HG03066 (cell line): ENCODE data around the gene FXR2.
A peak's percentile ranks its signal among the peaks of the same experiment; 100 is the strongest.

ENCODE experiments used
- ATAC-seq: cut with Tn5 transposase; IDR thresholded peaks from one replicate; pipeline ENCODE4 v1.9.1; 2021; ENCODE audit warnings: low read depth; ENCODE audit not compliant: unreplicated experiment

Gene FXR2

GRCh38 chr17:7589204-7589868 is 25.4 kb downstream of the FXR2 start:
- ATAC-seq = no peak

GRCh38 chr17:7588553-7589203 is 26.0 kb downstream of the FXR2 start:
- ATAC-seq = no peak

GRCh38 chr17:7587420-7588151 is 27.1 kb downstream of the FXR2 start:
- ATAC-seq = no peak

- ATAC-seq = no peak
Measured at GRCh38 chr17:7586673-7587419, 27.9 kb downstream of the FXR2 start.

DNA sequence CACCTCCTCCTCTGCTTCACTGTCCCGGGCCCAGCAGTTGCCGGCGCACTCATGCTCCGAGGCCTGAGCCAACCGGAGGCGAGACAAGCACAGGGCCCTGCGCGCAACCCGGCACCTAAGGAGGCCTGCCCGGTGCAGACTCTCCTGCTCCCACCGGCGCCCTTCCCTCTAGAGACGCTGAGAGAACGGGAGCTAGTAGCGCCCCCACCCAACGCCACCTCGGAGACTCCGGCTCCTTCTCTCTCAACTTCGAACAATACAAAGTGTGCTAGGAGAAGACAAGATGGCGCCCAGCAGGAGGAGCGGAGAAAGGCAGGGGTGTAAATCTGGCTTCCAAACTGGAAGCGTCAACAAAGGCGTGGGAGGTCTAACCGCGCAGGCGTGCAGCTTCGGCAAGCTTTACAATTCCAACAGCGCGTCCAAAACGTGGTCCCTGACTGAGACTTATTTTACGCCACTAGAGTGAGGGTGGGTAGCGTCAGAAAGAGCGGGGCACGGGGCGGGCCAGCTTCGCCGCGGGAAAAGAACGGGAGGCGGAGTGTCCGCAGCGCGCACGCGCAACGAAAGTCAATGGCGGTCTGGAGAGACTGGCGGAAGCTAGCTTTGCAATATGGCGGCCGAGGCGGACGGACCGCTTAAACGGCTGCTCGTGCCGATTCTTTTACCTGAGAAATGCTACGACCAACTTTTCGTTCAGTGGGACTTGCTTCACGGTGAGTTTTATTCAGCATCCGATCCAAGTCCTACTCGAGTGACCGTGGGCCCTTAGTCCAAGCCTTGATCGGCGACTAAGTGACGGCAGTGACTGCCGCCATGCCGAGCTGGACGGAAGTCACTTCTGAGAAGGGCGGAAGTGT is 31.2 kb downstream of the FXR2 start, which contains the start of gene MPDU1:
MPDU1 (plus strand) TSS at position 600 of the 857 bp plus-strand sequence; CDS start at position 611, 11 bp downstream.
- ATAC-seq = peak; percentile 64

- ATAC-seq = no peak
Measured at GRCh38 chr17:7582396-7583252, 32.1 kb downstream of the FXR2 start.

DNA sequence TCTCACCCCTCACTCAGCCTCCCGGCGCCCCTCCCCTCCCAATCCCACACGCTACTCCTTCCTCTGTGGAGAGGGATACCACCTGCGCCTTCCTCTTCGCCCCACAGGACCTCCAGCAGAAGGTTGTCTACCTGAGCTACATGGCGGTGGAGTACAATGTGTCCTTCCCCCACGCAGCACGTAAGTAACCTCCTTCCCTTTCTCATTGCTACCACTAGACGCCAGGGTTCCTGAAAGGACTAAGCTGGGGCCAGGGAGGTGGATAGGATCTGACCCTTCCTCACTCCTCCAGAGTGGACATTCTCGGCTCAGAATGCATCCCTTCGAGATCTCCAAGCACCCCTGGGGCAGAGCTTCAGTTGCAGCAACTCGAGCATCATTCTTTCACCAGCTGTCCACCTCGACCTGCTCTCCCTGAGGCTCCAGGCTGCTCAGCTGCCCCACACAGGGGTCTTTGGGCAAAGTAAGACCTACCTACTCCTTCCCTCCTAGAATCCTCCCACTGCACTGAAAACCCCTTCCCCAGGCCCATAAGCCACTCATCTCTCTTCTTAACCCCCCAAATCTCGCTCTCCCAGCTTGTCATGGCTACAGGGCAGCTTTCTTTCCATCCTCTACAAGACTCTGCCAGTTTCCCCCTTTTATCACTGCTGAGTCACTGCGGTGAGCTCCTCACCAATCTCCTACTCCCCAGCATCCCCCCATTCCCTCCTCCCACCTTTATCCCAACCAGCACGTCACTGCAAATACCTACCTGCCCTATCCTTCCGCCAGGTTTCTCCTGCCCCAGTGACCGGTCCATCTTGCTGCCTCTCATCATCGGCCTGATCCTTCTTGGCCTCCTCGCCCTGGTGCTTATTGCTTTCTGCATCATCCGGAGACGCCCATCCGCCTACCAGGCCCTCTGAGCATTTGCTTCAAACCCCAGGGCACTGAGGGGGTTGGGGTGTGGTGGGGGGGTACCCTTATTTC is 33.8 kb downstream of the FXR2 start:
- no peak for ATAC-seq

GRCh38 chr17:7579834-7580603 is 34.7 kb downstream of the FXR2 start:
- ATAC-seq = no peak

DNA sequence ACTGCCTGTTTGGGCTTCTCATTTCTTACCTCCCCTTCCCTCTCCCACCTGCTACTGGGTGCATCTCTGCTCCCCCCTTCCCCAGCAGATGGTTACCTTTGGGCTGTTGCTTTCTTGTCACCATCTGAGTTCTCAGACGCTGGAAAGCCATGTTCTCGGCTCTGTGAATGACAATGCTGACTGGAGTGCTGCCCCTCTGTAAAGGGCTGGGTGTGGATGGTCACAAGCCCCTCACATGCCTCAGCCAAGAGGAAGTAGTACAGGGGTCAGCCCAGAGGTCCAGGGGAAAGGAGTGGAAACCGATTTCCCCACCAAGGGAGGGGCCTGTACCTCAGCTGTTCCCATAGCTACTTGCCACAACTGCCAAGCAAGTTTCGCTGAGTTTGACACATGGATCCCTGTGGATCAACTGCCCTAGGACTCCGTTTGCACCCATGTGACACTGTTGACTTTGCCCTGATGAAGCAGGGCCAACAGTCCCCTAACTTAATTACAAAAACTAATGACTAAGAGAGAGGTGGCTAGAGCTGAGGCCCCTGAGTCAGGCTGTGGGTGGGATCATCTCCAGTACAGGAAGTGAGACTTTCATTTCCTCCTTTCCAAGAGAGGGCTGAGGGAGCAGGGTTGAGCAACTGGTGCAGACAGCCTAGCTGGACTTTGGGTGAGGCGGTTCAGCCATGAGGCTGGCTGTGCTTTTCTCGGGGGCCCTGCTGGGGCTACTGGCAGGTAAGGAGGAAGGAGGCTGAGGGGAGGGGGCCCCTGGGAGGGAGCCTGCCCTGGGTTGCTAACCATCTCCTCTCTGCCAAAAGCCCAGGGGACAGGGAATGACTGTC is 35.5 kb downstream of the FXR2 start, which contains the start of gene CD68:
CD68 (plus strand) TSS at position 638 of the 833 bp plus-strand sequence; CDS start at position 678, 40 bp downstream.
- ATAC-seq = peak; percentile 51

DNA sequence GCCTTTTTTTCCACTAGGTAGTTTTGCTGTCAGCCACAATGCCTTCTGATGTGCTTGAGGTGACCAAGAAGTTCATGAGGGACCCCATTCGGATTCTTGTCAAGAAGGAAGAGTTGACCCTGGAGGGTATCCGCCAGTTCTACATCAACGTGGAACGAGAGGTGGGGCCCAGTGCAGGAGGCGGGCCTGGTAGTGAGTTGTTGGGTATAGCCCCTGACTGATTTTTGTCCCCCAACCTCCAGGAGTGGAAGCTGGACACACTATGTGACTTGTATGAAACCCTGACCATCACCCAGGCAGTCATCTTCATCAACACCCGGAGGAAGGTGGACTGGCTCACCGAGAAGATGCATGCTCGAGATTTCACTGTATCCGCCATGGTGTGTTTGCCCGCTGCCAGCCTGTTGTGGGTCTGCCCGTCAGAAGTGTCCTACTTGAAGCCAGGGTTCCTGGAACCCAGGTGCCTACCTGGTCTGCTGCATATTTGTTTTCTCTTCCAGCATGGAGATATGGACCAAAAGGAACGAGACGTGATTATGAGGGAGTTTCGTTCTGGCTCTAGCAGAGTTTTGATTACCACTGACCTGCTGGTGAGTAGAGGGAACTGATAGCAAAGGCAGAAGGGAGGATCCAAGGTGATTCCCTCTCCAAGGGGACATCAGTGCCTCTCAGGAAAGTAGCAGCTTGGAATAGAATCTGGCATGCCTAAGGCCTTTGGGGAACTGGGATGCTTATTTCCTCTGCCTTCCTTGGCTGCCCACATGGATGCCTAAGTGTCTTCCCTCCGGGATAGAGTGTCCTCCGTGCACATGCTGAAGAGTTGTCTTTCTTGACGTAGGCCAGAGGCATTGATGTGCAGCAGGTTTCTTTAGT is 37.1 kb downstream of the FXR2 start:
- no peak for ATAC-seq

- ATAC-seq = no peak
Measured at GRCh38 chr17:7576432-7576937, 38.2 kb downstream of the FXR2 start.

DNA sequence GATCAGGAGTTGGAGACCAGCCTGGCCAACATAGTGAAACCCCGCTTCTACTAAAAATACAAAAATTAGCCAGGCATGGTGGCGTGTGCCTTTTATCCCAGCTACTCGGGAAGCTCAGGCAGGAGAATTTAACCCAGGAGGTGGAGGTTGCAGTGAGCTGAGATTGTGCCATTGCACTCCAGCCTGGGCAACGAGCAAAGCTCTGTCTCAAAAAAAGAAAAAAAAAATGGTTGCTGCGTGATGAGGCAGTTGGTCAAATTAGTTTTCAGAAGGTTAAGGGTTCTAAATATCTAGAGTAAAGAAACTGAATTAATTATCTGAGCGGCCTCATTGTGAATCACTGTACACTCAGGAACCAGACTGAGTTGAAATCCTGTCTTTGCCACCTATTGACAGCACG is 38.7 kb downstream of the FXR2 start:
- ATAC-seq = no peak

- no peak for ATAC-seq
Measured at GRCh38 chr17:7575481-7575883, 39.2 kb downstream of the FXR2 start.

DNA sequence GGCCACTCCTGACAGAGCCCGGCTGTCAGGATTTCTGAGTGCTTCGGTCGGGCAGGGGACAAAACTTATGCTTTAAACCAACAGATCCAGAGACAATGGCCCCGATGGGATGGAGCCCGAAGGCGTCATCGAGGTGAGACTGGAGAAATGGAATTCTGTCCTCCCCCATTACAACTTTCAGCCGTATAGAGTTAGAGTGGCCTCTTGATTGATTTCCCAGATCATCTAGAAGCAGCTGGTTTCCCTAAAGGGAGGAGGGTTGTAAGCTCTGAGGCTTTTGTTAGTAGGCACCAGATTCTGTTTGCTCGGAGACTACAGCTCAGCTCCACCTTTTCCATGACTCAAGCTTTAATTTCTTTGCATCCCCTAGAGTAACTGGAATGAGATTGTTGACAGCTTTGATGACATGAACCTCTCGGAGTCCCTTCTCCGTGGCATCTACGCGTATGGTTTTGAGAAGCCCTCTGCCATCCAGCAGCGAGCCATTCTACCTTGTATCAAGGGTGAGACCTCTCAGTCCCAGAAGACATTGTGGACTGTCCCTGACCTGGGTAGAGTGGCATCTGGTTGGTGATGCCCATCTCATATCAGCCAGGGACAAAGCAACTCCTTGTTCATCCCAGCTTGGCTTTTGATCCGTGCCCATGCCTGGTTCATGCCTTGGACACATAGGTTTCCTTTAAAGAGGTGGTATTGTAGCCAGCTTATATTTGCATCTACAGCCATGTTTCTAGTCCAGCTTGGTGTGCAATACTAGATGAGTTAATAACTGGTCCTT is 40.3 kb downstream of the FXR2 start:
- no peak for ATAC-seq
